Aorta (tissue), 5 donors: ENCODE data around the gene PLCB1. TPM values are rescaled to one million over a fixed set of nuclear protein-coding genes. Genes with fewer than 3 reads are reported as not detected.

ENCODE experiments used
- ATAC-seq: fragments of 200-7000 bp; cut with Tn5 transposase; one replicate; pipeline ENCODE4 v1.9.1; 2022; ENCODE audit warnings: moderate library complexity; ENCODE audit not compliant: low FRiP score
- DNase-seq, 2 donors: peaks; one replicate each; pipeline ENCODE4 v3.0.0-alpha.2; 2020
- H3K27ac ChIP-seq, 2 donors: one replicate each; pipeline ENCODE4 v1.5.1; 2013; ENCODE audit warnings: low read length in 2 of 2, mild to moderate bottlenecking in 2 of 2, moderate library complexity in 2 of 2, control low read depth in 1 of 2, inconsistent platforms in 1 of 2, low read depth in 1 of 2
- H3K27me3 ChIP-seq, 2 donors: one replicate each; pipeline ENCODE4 v1.6.1; 2013; ENCODE audit warnings: control low read depth in 1 of 2, low read length in 1 of 2, mild to moderate bottlenecking in 1 of 2, moderate library complexity in 1 of 2; ENCODE audit not compliant: insufficient read depth in 2 of 2, control insufficient read depth in 1 of 2
- H3K36me3 ChIP-seq, 2 donors: one replicate each; pipeline ENCODE4 v1.6.1; 2013; ENCODE audit warnings: control low read depth in 1 of 2, low read length in 1 of 2, mild to moderate bottlenecking in 1 of 2; ENCODE audit not compliant: insufficient read depth in 2 of 2, control insufficient read depth in 1 of 2
- H3K4me1 ChIP-seq, 2 donors: one replicate each; pipeline ENCODE4 v1.6.1; 2013; ENCODE audit warnings: low read length in 2 of 2, control low read depth in 1 of 2, mild to moderate bottlenecking in 1 of 2, moderate library complexity in 1 of 2; ENCODE audit not compliant: insufficient read depth in 2 of 2, control insufficient read depth in 1 of 2
- H3K4me3 ChIP-seq, 2 donors: one replicate each; pipeline ENCODE4 v1.5.1; 2013; ENCODE audit warnings: low read length in 2 of 2, control low read depth in 1 of 2, mild to moderate bottlenecking in 1 of 2
- H3K9me3 ChIP-seq: one replicate; pipeline ENCODE4 v1.6.1; 2013; ENCODE audit warnings: mild to moderate bottlenecking, low read length; ENCODE audit not compliant: control insufficient read depth
- WGBS, 2 donors: extraction: QIAGEN DNeasy Blood & Tissue Kit; methylation state at CpG; one replicate each; pipeline ENCODE4 v1.1.7; 2013; 5-methylcytosine and 5-hydroxymethylcytosine counted together
- intact Hi-C, 2 donors: fragments of 100-400 bp; cut with DNase I; formaldehyde crosslinking; loops; one replicate each; pipeline versions ENCODE4 v1.14.2 to v1.15.0; 2022
- polyA plus RNA-seq, 2 donors: library from polyadenylated mRNA; stranded (reverse); fragments of 200-250 nt; gene quantifications; one replicate each; pipeline ENCODE4 v1.2.3, GENCODE V29; 2013
- total RNA-seq, 2 donors: library from RNA; stranded (reverse); fragmentation: NEBNext Ultra II Directional; extraction: Animal tissue kit (Norgen Biotek cat#: 25700); gene quantifications; one replicate each; pipeline ENCODE4 v1.2.1, GENCODE V29; 2021
- donor health status: healthy with polysubstance abuse.
- donor health status: Bipolar disorder and iron deficiency.
- donor health status: DM: no; HTN: no; CAD: no.
- donor health status: DM: no; HTN: no; CAD: no.
- donor health status: DM: yes; HTN: yes; CAD: no.

PLCB1 gene
- total and polyA plus RNA-seq, 4 donors, result 1.4 to 35.0 (median 6.6) TPM

- intact Hi-C loops, result loop anchor here in 1 of 2 donors (1.0 kb wide), 1 partner anchor 8 kb away; no protein-coding TSS in a partner anchor
- Histone ChIP-seq H3K9me3 (no peaks in the 10 kb centered on the region), H3K4me3 (no peak overlapping the region), H3K4me1 (no peaks in the 10 kb centered on the region), H3K27me3 (no peaks in the 10 kb centered on the region), H3K36me3 (no peaks in the 10 kb centered on the region), H3K27ac (no peak overlapping the region)
- WGBS, 2 donors, result 64 to 65% methylated on average over 4 of the region's 4 CpGs
- no peak for DNase-seq
- no peak for ATAC-seq
Observed at GRCh38 chr20:8161264-8162071, 29.4 kb downstream of the PLCB1 start.

- no peak overlapping the region for H3K4me3 ChIP-seq
- H3K9me3 ChIP-seq, result no peaks in the 10 kb centered on the region
- WGBS, 2 donors, result 90 to 93% methylated on average over 2 of the region's 2 CpGs
- H3K4me1 ChIP-seq, result no peaks in the 10 kb centered on the region
- intact Hi-C loops, result no loop called here
- H3K36me3 ChIP-seq, result no peaks in the 10 kb centered on the region
- DNase-seq, result no peak
- H3K27ac ChIP-seq, result no peak overlapping the region
- ATAC-seq, result no peak
- no peaks in the 10 kb centered on the region for H3K27me3 ChIP-seq
Observed at GRCh38 chr20:8162610-8163009, 30.5 kb downstream of the PLCB1 start.

GRCh38 chr20:8163543-8163942, 31.5 kb downstream of the PLCB1 start:
- H3K9me3 ChIP-seq, result no peaks in the 10 kb centered on the region
- no peak overlapping the region for H3K4me3 ChIP-seq
- intact Hi-C loops, result no loop called here
- 95 to 97% methylated on average over 4 of the region's 4 CpGs for WGBS, 2 donors
- no peak for DNase-seq
- no peak overlapping the region for H3K27ac ChIP-seq
- no peaks in the 10 kb centered on the region for H3K36me3 ChIP-seq
- no peaks in the 10 kb centered on the region for H3K27me3 ChIP-seq
- no peaks in the 10 kb centered on the region for H3K4me1 ChIP-seq
- no peak for ATAC-seq

- ATAC-seq, result no peak
- Histone ChIP-seq H3K27me3 (no peaks in the 10 kb centered on the region), H3K9me3 (no peaks in the 10 kb centered on the region), H3K4me3 (no peak overlapping the region), H3K36me3 (no peaks in the 10 kb centered on the region), H3K4me1 (no peaks in the 10 kb centered on the region), H3K27ac (no peak overlapping the region)
- no peak for DNase-seq
- 96 to 97% methylated on average over 7 of the region's 7 CpGs for WGBS, 2 donors
- intact Hi-C loops, result no loop called here
Observed at GRCh38 chr20:8166730-8167129, 34.7 kb downstream of the PLCB1 start.

- 92 to 95% methylated on average over 3 of the region's 3 CpGs for WGBS, 2 donors
- intact Hi-C loops, result loop anchor here in 1 of 2 donors (1.0 kb wide), 1 partner anchor 8 kb away; no protein-coding TSS in a partner anchor
- Histone ChIP-seq H3K4me3 (no peak overlapping the region), H3K4me1 (no peaks in the 10 kb centered on the region), H3K27ac (no peak overlapping the region), H3K36me3 (no peaks in the 10 kb centered on the region), H3K9me3 (no peaks in the 10 kb centered on the region), H3K27me3 (no peaks in the 10 kb centered on the region)
- ATAC-seq (no peak), DNase-seq (no peak)
Observed at GRCh38 chr20:8168785-8169288, 36.8 kb downstream of the PLCB1 start.

GRCh38 chr20:8170921-8171320, 38.9 kb downstream of the PLCB1 start:
- WGBS, 2 donors, result 85 to 94% methylated on average over 1 of the region's 1 CpG
- no peak for ATAC-seq
- no peaks in the 10 kb centered on the region for H3K4me1 ChIP-seq

GRCh38 chr20:8172191-8172590, 40.1 kb downstream of the PLCB1 start:
- Histone ChIP-seq H3K9me3 (no peaks in the 10 kb centered on the region), H3K27me3 (no peaks in the 10 kb centered on the region), H3K27ac (no peak overlapping the region), H3K4me1 (no peaks in the 10 kb centered on the region), H3K4me3 (no peak overlapping the region), H3K36me3 (no peaks in the 10 kb centered on the region)
- 94 to 95% methylated on average over 2 of the region's 2 CpGs for WGBS, 2 donors
- DNase-seq (no peak), ATAC-seq (no peak)
- intact Hi-C loops, result no loop called here

More at GRCh38 chr20:8170921-8171320, 38.9 kb downstream of the PLCB1 start:
- Histone ChIP-seq H3K27ac (no peak overlapping the region), H3K27me3 (no peaks in the 10 kb centered on the region), H3K4me3 (no peak overlapping the region), H3K36me3 (no peaks in the 10 kb centered on the region), H3K9me3 (no peaks in the 10 kb centered on the region)
- no peak for DNase-seq
- intact Hi-C loops, result no loop called here

GRCh38 chr20:8175741-8176675, 43.9 kb downstream of the PLCB1 start:
- Histone ChIP-seq H3K4me1 (no peaks in the 10 kb centered on the region), H3K27me3 (no peaks in the 10 kb centered on the region), H3K27ac (no peak overlapping the region), H3K4me3 (no peak overlapping the region), H3K9me3 (no peaks in the 10 kb centered on the region), H3K36me3 (no peaks in the 10 kb centered on the region)
- ATAC-seq (no peak), DNase-seq (no peak)
- intact Hi-C loops, result no loop called here
- WGBS, 2 donors, result 93 to 95% methylated on average over 6 of the region's 6 CpGs
